Stimulated activated CD8-positive, alpha-beta memory T cell treated with anti-CD3 and anti-CD28 coated beads, Interleukin-15, amount 100 ng/mL, for 48 hours (primary cell): ENCODE measurements around the gene DYNLT1.

Experiments
- DNase-seq, 2 donors: peaks; one replicate each; pipeline ENCODE4 v3.0.0-alpha.2; 2020; ENCODE audit warnings: low read depth in 2 of 2

The DYNLT1 gene

GRCh38 chr6:158603261-158604047, 41.1 kb downstream of the DYNLT1 start:
- no peak for DNase-seq

DNA sequence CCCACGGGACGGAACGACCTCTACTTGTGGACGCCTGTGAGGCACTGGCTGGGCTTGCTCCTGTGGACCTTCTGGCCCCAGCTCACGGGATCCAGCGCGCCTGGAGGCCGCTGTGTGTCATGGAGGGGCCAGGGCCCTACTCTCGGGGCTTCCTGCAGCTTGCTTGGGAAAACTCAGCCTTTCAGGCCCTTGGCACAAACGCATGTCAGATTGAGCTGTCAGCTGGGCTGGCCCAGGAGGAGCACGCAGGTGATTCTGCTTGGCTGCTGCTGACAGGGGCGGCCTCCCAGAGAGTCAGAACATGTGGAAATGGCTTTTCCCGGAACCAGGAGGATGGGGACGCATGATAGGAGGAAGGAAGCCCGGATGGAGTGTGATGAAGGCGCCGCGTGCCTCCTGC, 44.9 kb downstream of the DYNLT1 start:
- no peak for DNase-seq

DNA sequence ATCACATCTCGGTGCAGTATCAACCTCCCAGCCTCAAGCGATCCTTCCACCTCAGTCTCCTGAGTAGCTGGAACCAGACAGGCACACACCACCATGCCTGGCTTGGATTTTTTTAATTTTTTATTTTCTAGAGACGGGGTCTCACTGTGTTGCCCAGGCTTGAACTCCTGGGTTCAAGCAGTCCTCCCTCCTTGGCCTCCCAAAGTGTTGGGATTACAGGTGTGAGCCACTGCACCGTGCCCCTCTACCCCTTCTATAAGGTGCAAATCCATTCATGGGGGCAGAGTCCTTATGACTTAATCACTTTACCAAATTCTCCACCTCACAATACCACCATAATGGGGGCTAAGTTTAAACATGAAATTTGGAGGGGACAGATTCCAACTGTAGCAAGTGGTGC, 47.0 kb downstream of the DYNLT1 start:
- no peak for DNase-seq

DNA sequence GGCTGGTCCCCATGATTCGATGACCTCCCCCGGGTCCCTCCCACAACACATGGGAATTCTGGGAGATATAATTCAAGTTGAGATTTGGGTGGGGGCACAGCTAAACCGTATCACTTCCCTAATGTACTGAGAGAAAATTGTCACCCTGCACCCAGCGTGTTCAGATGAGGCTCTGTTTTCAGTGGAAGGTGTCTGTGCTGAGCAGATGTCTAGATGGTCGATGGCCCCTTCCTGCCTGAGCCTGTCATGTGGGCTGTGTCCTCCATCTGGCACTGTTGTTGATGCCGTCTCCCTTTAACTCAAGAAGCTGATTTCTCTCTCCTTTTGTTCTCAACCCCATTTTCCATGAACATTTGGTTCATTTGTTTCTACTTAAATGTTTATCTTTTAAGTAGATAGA, 47.7 kb downstream of the DYNLT1 start:
- DNase-seq = no peak

- DNase-seq = no peak
These were observed 49.3 kb downstream of the DYNLT1 start for GRCh38 chr6:158595223-158595622.

DNA sequence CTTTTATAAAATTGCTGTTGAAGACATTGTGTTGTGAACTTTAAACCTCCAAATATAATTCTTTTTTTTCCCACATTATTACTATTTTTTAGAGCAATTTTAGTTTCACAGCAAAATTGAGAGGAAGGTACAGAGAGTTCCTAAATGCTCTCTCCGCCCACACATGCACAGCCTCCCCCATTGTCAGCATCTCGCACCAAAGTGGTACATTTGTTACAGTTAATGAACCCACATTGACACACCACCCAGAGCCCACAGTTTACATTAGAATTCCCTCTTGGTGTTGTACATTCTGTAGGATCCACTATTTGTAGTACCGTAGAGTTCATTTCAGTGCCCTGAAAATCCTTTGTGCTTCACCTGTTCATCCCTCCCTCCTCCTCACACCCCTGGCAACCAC, 50.9 kb downstream of the DYNLT1 start:
- DNase-seq = no peak

GRCh38 chr6:158591810-158592209, 52.7 kb downstream of the DYNLT1 start:
- DNase-seq = no peak

- DNase-seq = no peak
These were observed 53.3 kb downstream of the DYNLT1 start for GRCh38 chr6:158591134-158591809.

GRCh38 chr6:158589366-158589765, 55.2 kb downstream of the DYNLT1 start:
- DNase-seq = no peak

- DNase-seq = no peak
These were observed 57.9 kb downstream of the DYNLT1 start for GRCh38 chr6:158586652-158587051.
